Coronary artery (tissue), 2 donors: Measurements from ENCODE around the gene PAX9.

Experiments
- DNase-seq: peaks from one replicate; pipeline ENCODE4 v3.0.0-alpha.2; 2017; ENCODE audit warnings: low spot score
- H3K27ac ChIP-seq, 2 donors: fragments of 200-600 bp; sonication (generic); one replicate each; pipeline ENCODE4 v1.5.1; 2016 to 2019
- H3K4me3 ChIP-seq: fragments of 200-600 bp; sonication (generic); 2 replicates; pipeline ENCODE4 v1.5.1; 2016; ENCODE audit warnings: mild to moderate bottlenecking, moderate library complexity
- TF ChIP-seq, protein P1 (sequence below): fragments of 200-600 bp; sonication (generic); IDR thresholded peaks from one replicate; pipeline ENCODE4 v1.5.1; 2019; ENCODE audit warnings: antibody characterized with exemption

PAX9 gene

GRCh38 chr14:36664322-36665193 lies 2.9 kb downstream of the PAX9 start:
- no peak for DNase-seq
- Histone ChIP-seq H3K4me3 (peak overlapping the region; percentile 61), H3K27ac (no peak overlapping the region)
- TF ChIP-seq, protein P1, sequence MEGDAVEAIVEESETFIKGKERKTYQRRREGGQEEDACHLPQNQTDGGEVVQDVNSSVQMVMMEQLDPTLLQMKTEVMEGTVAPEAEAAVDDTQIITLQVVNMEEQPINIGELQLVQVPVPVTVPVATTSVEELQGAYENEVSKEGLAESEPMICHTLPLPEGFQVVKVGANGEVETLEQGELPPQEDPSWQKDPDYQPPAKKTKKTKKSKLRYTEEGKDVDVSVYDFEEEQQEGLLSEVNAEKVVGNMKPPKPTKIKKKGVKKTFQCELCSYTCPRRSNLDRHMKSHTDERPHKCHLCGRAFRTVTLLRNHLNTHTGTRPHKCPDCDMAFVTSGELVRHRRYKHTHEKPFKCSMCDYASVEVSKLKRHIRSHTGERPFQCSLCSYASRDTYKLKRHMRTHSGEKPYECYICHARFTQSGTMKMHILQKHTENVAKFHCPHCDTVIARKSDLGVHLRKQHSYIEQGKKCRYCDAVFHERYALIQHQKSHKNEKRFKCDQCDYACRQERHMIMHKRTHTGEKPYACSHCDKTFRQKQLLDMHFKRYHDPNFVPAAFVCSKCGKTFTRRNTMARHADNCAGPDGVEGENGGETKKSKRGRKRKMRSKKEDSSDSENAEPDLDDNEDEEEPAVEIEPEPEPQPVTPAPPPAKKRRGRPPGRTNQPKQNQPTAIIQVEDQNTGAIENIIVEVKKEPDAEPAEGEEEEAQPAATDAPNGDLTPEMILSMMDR: no peak

DNA sequence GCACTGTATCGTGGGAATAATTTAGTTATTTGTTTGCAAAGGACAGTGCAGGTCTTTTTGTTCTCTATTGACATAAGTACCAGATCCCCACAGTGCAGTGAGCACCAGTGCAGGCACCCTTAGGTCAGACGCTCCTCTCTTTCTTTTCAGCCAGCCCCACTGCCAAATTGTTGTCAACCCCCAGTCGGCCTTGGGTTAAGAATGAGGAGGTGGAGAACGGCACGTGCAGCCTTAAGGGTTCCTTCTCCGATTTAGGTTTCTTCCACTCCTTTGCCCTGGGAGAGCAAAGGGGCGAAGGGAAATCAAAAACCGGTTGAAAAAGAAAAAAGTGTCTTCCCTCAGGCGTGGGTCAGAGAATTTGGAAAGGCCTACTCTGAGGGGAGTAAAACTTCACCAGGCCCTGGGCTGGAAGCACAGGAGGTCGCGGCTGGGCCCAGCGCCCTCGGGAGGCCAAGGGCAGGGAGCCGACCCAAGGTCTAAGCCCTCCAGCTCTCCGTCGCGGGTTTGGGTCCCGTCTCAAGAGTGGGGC lies 4.3 kb downstream of the PAX9 start:
- Histone ChIP-seq H3K4me3 (peak overlapping the region; percentile 33), H3K27ac (no peak overlapping the region)
- TF ChIP-seq, protein P1: no peak
- DNase-seq: no peak

DNA sequence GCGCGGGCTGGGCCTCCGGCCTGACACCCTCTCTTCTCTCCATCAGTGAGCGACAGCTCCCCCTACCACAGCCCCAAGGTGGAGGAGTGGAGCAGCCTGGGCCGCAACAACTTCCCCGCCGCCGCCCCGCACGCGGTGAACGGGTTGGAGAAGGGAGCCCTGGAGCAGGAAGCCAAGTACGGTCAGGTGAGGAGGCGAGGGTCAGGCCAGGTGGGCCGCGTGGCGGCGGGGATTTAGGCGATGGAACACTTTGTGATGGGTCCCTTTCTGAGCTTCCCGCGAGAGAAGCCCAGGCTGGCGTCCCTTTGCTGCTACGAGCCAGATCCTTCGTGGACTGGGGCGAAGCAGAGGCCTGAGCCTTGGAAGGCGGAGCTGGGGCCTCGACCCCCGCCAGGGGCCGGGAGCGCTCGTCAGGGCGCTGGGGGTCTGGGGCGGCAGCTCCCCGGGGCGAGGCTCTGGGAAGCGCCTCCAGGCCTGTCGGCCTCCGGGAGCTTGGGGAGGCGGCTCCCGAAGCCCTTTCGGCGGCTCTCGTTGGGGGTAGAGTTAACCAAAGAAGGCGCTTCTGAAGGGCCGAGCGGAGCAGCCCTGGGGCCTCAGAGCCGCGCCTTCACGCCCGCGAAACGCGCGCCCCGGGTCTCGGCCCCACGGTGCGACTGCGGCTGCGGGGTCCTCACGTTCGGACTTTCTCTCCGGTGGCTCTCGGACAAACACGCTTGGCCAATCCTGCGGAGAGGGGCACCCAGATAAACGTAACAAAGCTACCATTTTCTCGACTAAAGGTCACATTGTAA lies 5.0 kb downstream of the PAX9 start:
- DNase-seq: no peak
- TF ChIP-seq, protein P1: no peak
- Histone ChIP-seq H3K4me3 (peak overlapping the region; percentile 33), H3K27ac (no peak overlapping the region)

- no peak overlapping the region for H3K4me3 ChIP-seq
- no peak for DNase-seq
- no peak overlapping the region for H3K27ac ChIP-seq
- TF ChIP-seq, protein P1: no peak
Measured at GRCh38 chr14:36667679-36668078, 6.0 kb downstream of the PAX9 start.

DNA sequence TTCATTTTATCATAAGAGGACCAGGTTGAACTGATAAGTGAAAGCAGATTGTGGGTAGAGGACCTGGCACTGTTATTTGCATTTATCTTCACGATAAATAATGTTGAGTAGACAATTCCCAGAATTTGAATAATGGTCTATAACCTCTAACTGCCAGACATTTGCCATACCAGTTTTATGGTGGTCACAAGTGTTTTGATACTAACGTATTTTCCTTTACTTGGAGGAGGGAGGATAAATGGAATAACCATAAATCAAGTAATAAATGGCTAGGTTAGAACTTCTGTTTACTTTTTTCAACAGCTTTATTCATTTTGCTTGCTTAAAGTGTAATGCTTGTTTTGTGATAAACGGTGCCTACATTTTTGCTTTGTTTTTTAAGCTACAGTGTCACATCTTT lies 9.5 kb downstream of the PAX9 start:
- H3K4me3 ChIP-seq: no peak overlapping the region
- TF ChIP-seq, protein P1: no peak
- no peak for DNase-seq
- H3K27ac ChIP-seq: no peak overlapping the region

- DNase-seq: no peak
- TF ChIP-seq, protein P1: no peak
- Histone ChIP-seq H3K27ac (no peak overlapping the region), H3K4me3 (no peak overlapping the region)
Measured at GRCh38 chr14:36672095-36672494, 10.4 kb downstream of the PAX9 start.
